BLaER1 treated with 17β-estradiol and CSF1 and Interleukin-3, amounts not matched to agents 10 nM and 100 nM (cell line): ENCODE results near the gene TRIM47.

Experiments
- H3K27ac ChIP-seq, 11 experiments: shearing (Covaris generic); formaldehyde crosslinking; 2 replicates each; pipeline ENCODE4 v1.8.1; 2022
- H3K27me3 ChIP-seq, 11 experiments: shearing (Covaris generic); formaldehyde crosslinking; 2 replicates each; pipeline ENCODE4 v1.8.1; 2022
- H3K36me3 ChIP-seq, 11 experiments: shearing (Covaris generic); formaldehyde crosslinking; 2 replicates each; pipeline ENCODE4 v1.8.1; 2022
- H3K4me1 ChIP-seq, 10 experiments: shearing (Covaris generic); formaldehyde crosslinking; 2 replicates each; pipeline ENCODE4 v1.8.1; 2022
- H3K4me2 ChIP-seq, 11 experiments: shearing (Covaris generic); formaldehyde crosslinking; 2 replicates each; pipeline ENCODE4 v1.8.1; 2022
- H3K4me3 ChIP-seq, 10 experiments: shearing (Covaris generic); formaldehyde crosslinking; 2 replicates each; pipeline ENCODE4 v1.8.1; 2022
- H3K9ac ChIP-seq, 11 experiments: shearing (Covaris generic); formaldehyde crosslinking; 2 replicates each; pipeline ENCODE4 v1.8.1; 2022
- H3K9me3 ChIP-seq, 11 experiments: shearing (Covaris generic); formaldehyde crosslinking; replicated peaks in 1 of 11; 2 replicates each; pipeline ENCODE4 v1.8.1; 2022
- H4K20me1 ChIP-seq, 11 experiments: shearing (Covaris generic); formaldehyde crosslinking; 2 replicates each; pipeline ENCODE4 v1.8.1; 2022
- Cebpa-rat ChIP-seq, 11 experiments: shearing (Covaris generic); IDR thresholded peaks; 2 replicates each; pipeline ENCODE4 v1.8.1; 2022

The TRIM47 gene

DNA sequence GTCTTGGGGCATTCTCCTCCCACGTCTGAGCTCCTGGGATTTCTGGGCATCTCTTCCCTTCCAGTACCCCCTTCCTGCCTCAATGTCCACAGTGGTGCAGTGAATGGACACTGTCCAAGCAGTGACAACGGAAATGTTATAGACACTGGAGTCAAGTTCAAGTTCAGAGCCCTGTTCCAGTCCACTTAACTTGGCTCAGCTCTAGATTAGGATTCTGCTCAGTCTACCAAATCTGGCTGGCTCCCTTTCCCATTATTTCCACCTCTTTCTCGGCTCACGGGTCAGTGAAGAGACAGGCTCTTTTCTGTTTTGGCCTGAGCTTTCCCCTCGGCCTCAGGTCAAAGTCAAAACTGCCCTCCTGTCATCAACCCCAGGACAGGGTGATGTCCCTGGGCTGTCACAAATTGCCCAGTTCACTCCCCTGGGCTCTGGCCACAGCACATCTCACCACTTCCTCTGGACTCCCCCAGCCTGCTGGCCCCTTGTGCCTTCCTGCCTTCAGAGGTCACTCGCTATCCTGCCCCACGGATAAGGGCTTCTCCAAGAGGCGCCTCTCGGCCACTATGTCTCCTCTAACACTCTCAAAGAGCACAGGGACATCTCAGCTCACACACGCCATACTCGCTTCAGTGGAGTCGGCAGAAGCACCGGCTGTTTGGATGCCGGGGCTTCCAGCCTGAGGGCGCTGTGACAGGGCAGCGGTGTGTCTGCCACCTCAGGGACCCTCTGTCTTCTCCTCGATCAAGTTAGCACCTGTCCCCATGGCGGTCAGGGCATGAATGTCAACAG is 44.0 kb upstream of the TRIM47 start:
- TF ChIP-seq Cebpa-rat (IDR thresholded peaks at IDR 0.05): no peak
- Histone ChIP-seq H3K9me3 (no peaks in the 10 kb centered on the region), H3K27ac (peak overlapping the region in 5 of 11 experiments; percentile 48 to 69 (median 55); a peak in 7 of 22 replicates), H3K36me3 (peaks cover 0 to 11% (median 0%) of the 10 kb centered on the region in 11 experiments; a peak in 1 of 22 replicates), H4K20me1 (no peaks in the 10 kb centered on the region; a peak in 2 of 22 replicates), H3K4me3 (no peak overlapping the region), H3K27me3 (no peaks in the 10 kb centered on the region), H3K9ac (peak overlapping the region in 9 of 11 experiments; percentile 5 to 59 (median 32); a peak in 11 of 22 replicates), H3K4me2 (peak overlapping the region; percentile 36 to 83 (median 70)), H3K4me1 (peaks cover 30 to 45% (median 42%) of the 10 kb centered on the region in 10 experiments)

GRCh38 chr17:75921596-75921995 is 43.2 kb upstream of the TRIM47 start:
- Histone ChIP-seq H3K9me3 (no peaks in the 10 kb centered on the region), H3K36me3 (peaks cover 0 to 11% (median 0%) of the 10 kb centered on the region in 11 experiments; a peak in 1 of 22 replicates), H4K20me1 (no peaks in the 10 kb centered on the region; a peak in 2 of 22 replicates), H3K9ac (no peak overlapping the region; a peak in 1 of 22 replicates), H3K4me3 (no peak overlapping the region), H3K4me1 (peaks cover 24 to 51% (median 47%) of the 10 kb centered on the region in 10 experiments), H3K27me3 (no peaks in the 10 kb centered on the region), H3K27ac (peak overlapping the region in 3 of 11 experiments; percentile 55 to 69 (median 62); a peak in 1 of 22 replicates), H3K4me2 (peak overlapping the region in 2 of 11 experiments; percentile 77 to 79; a peak in 1 of 22 replicates)
- no peak for TF ChIP-seq Cebpa-rat (IDR thresholded peaks at IDR 0.05)

DNA sequence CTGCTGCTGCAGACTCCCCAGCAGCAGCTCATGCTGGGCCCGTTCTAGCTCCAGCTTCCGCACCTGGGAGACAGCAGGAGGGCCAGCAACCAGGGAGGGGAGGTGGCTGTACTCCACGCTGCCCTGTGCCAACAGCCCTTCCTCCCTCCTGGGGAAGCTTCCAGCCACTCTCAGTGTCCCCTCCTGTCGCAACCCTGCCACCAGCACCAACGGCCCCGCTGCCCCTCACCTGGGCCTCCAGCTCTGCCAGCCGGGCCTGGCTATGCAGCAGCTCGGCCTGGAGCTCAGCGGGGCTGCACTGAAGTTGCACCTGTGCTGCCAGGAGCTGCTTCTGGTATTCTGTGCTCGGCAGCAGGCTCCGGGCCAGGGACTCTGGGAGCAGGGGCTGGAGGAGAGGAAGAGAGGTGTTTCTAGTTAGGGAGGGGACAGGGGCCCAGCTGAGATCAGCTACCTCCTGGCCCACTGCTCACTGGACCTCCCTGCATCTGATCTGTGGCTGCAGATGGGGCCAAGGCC is 41.7 kb upstream of the TRIM47 start:
- no peak overlapping the region; a peak in 1 of 22 replicates for H3K27ac ChIP-seq
- peaks cover 24 to 49% (median 45%) of the 10 kb centered on the region in 10 experiments for H3K4me1 ChIP-seq
- peaks cover 0 to 14% (median 0%) of the 10 kb centered on the region in 11 experiments; a peak in 1 of 22 replicates for H3K36me3 ChIP-seq
- H3K4me3 ChIP-seq: no peak overlapping the region
- H4K20me1 ChIP-seq: no peaks in the 10 kb centered on the region; a peak in 2 of 22 replicates
- no peak overlapping the region for H3K4me2 ChIP-seq
- no peak for TF ChIP-seq Cebpa-rat (IDR thresholded peaks at IDR 0.05)
- no peak overlapping the region for H3K9ac ChIP-seq
- no peaks in the 10 kb centered on the region for H3K27me3 ChIP-seq
- H3K9me3 ChIP-seq: no peaks in the 10 kb centered on the region

GRCh38 chr17:75919611-75920010 is 41.2 kb upstream of the TRIM47 start:
- peaks cover 24 to 45% (median 41%) of the 10 kb centered on the region in 10 experiments for H3K4me1 ChIP-seq

GRCh38 chr17:75917917-75918445 is 39.6 kb upstream of the TRIM47 start:
- H3K27me3 ChIP-seq: no peaks in the 10 kb centered on the region
- H4K20me1 ChIP-seq: no peaks in the 10 kb centered on the region; a peak in 2 of 22 replicates
- TF ChIP-seq Cebpa-rat (IDR thresholded peaks at IDR 0.05): no peak
- H3K4me3 ChIP-seq: no peak overlapping the region
- H3K9ac ChIP-seq: 0 out of 22 replicates have a peak overlapping the region, but pooled peaks of 1 of the 11 experiments have one; percentile 18
- peak overlapping the region in 9 of 11 experiments; percentile 10 to 63 (median 55); a peak in 14 of 22 replicates for H3K4me2 ChIP-seq
- H3K36me3 ChIP-seq: peaks cover 0 to 32% (median 0%) of the 10 kb centered on the region in 11 experiments; a peak in 4 of 22 replicates
- peaks cover 21 to 29% (median 26%) of the 10 kb centered on the region in 10 experiments for H3K4me1 ChIP-seq
- no peaks in the 10 kb centered on the region for H3K9me3 ChIP-seq
- peak overlapping the region in 1 of 11 experiments; percentile 4; a peak in 1 of 22 replicates for H3K27ac ChIP-seq

More at GRCh38 chr17:75919611-75920010, 41.2 kb upstream of the TRIM47 start:
- Histone ChIP-seq H3K4me3 (no peak overlapping the region), H3K9me3 (no peaks in the 10 kb centered on the region), H4K20me1 (no peaks in the 10 kb centered on the region; a peak in 2 of 22 replicates), H3K27me3 (no peaks in the 10 kb centered on the region), H3K4me2 (no peak overlapping the region), H3K9ac (no peak overlapping the region), H3K27ac (no peak overlapping the region; a peak in 1 of 22 replicates), H3K36me3 (peaks cover 0 to 19% (median 0%) of the 10 kb centered on the region in 11 experiments; a peak in 2 of 22 replicates)
- no peak for TF ChIP-seq Cebpa-rat (IDR thresholded peaks at IDR 0.05)

DNA sequence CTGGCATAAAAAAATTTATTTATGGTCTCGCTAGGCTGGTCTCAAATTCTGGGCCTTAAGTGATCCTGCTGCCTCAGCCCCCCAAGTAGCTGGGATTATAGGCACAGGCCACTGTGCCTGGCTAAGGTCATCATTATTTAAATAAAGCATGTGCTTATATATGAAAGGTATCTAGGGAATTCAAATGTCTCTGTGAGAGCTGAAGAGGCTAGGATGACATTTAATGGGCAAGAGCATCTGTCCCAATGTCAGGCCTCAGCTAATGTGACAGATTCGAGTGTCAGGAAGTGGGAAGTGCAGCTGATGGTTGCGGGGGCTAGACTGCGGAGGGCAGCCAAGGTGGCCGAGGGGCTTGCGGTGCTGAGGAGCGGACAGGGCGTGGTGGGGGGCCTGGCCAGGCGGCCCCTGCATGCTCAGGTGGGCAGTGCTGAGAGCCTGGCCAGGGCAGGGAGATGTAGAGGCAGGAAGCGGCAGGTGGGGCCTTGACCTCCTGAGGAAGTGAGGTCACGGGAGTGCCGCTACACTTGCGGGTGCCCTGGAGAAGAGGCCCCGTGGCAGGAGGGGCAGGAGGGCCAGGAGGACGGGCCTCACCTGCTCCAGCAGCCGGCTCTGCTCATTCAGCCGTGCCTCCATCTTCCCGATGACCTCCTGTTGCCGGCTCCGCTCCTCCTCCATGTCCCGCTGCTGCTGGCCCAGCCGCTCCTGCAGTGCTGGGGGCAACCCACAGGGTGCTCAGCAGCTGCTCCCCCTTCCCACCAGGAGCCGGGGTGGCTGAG is 38.9 kb upstream of the TRIM47 start:
- H3K9ac ChIP-seq: 0 out of 22 replicates have a peak overlapping the region, but pooled peaks of 1 of the 11 experiments have one; percentile 18
- no peaks in the 10 kb centered on the region for H3K27me3 ChIP-seq
- H3K4me1 ChIP-seq: peaks cover 15 to 28% (median 20%) of the 10 kb centered on the region in 10 experiments
- H3K4me2 ChIP-seq: peak overlapping the region in 9 of 11 experiments; percentile 10 to 63 (median 55); a peak in 15 of 22 replicates
- no peak for TF ChIP-seq Cebpa-rat (IDR thresholded peaks at IDR 0.05)
- H4K20me1 ChIP-seq: no peaks in the 10 kb centered on the region; a peak in 2 of 22 replicates
- H3K4me3 ChIP-seq: no peak overlapping the region
- no peaks in the 10 kb centered on the region for H3K9me3 ChIP-seq
- peak overlapping the region in 2 of 11 experiments; percentile 4 to 29; a peak in 3 of 22 replicates for H3K27ac ChIP-seq
- H3K36me3 ChIP-seq: peaks cover 0 to 32% (median 0%) of the 10 kb centered on the region in 11 experiments; a peak in 4 of 22 replicates

DNA sequence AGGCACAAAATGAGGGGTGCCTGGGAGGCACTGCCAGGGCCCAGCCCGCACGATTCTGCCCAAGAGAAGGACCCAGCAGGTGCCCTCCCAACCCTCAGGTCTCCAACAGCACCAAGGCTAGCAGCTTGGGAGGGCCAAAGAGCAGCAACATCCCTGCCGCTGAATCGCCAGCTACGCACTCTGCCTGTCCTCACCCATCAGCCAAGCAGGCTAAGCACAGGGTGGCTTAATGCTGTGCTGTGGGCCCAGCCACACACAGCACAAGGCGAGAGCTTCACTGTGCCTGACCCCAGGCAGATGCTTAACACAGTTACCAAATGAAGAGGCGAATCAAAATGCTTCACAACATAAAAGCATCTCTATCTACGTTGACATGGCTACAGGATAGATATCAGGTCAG is 36.9 kb upstream of the TRIM47 start:
- Histone ChIP-seq H3K27me3 (no peaks in the 10 kb centered on the region), H3K4me3 (no peak overlapping the region), H3K36me3 (peaks cover 0 to 32% (median 0%) of the 10 kb centered on the region in 11 experiments; a peak in 4 of 22 replicates), H3K9ac (no peak overlapping the region), H3K27ac (no peak overlapping the region), H3K4me2 (no peak overlapping the region), H4K20me1 (no peaks in the 10 kb centered on the region; a peak in 2 of 22 replicates), H3K4me1 (peaks cover 19 to 42% (median 32%) of the 10 kb centered on the region in 10 experiments), H3K9me3 (no peaks in the 10 kb centered on the region)
- no peak for TF ChIP-seq Cebpa-rat (IDR thresholded peaks at IDR 0.05)

GRCh38 chr17:75914643-75915267 is 36.4 kb upstream of the TRIM47 start:
- Histone ChIP-seq H3K36me3 (peaks cover 0 to 27% (median 0%) of the 10 kb centered on the region in 11 experiments; a peak in 4 of 22 replicates), H3K4me2 (no peak overlapping the region), H3K27ac (no peak overlapping the region)

More at GRCh38 chr17:75914643-75915267, 36.4 kb upstream of the TRIM47 start:
- no peak overlapping the region for H3K9ac ChIP-seq
- no peak for TF ChIP-seq Cebpa-rat (IDR thresholded peaks at IDR 0.05)
- no peaks in the 10 kb centered on the region; a peak in 2 of 22 replicates for H4K20me1 ChIP-seq
- no peaks in the 10 kb centered on the region for H3K9me3 ChIP-seq
- H3K4me3 ChIP-seq: no peak overlapping the region
- peaks cover 24 to 47% (median 37%) of the 10 kb centered on the region in 10 experiments for H3K4me1 ChIP-seq
- no peaks in the 10 kb centered on the region for H3K27me3 ChIP-seq
